ENCODE results near the gene ETHE1.

ETHE1 gene

DNA sequence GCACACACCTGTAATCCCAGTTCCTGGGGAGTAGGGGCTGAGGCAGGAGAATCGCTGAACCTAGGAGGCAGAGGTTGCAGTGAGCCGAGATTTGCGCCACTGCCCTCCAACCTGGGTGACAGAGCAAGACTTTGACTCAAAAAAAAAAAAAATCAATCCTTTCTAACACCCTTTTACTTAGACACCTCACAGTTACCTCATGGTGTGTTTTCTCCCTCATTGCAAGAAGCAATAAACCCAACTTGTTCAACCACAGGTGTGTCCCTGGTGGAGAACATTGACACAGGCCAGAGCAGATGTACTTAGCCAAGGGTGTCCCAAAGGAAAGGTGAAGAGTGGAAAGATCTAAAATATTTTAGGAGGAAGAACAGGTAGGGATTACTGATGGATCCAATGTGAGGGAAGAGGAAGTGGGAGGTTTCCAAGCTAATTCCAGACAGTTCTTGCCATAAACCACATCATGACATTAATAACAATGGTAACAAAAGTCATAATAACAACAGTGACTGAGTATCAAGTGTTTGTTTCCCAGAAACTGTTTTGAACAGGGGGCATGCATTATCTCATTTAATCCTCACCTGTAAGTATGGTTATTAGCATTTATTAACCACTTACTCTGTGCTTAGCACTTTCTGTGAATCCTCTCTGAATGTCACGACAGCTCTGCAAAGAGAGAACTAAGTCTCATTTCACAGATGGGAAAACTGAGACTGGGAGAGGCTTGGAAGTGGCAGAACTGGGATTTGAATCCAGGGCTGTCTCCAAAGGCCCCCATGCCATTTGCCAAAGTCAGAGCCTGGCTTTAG lies 58.4 kb downstream of the ETHE1 start:
- H3K79me2 ChIP-seq (ENCODE audit: insufficient read depth, low read length) = no peaks in the 10 kb centered on the region
- H3K9me3 ChIP-seq (ENCODE audit: insufficient read depth, low read length) = no peaks in the 10 kb centered on the region
- H2AFZ ChIP-seq (ENCODE audit: low read depth, low read length, severe bottlenecking) = no peak overlapping the region
- no peaks in the 10 kb centered on the region for H3K27me3 ChIP-seq (ENCODE audit: low read length)
- H3K9me2 ChIP-seq (replicated peaks; ENCODE audit: insufficient read depth, low read length) = no peaks in the 10 kb centered on the region
- TF ChIP-seq, protein P1, sequence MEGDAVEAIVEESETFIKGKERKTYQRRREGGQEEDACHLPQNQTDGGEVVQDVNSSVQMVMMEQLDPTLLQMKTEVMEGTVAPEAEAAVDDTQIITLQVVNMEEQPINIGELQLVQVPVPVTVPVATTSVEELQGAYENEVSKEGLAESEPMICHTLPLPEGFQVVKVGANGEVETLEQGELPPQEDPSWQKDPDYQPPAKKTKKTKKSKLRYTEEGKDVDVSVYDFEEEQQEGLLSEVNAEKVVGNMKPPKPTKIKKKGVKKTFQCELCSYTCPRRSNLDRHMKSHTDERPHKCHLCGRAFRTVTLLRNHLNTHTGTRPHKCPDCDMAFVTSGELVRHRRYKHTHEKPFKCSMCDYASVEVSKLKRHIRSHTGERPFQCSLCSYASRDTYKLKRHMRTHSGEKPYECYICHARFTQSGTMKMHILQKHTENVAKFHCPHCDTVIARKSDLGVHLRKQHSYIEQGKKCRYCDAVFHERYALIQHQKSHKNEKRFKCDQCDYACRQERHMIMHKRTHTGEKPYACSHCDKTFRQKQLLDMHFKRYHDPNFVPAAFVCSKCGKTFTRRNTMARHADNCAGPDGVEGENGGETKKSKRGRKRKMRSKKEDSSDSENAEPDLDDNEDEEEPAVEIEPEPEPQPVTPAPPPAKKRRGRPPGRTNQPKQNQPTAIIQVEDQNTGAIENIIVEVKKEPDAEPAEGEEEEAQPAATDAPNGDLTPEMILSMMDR (IDR thresholded peaks at IDR 0.05; ENCODE audit: insufficient read depth, low read length, poor library complexity, severe bottlenecking) = no peak
- no peak for TF ChIP-seq EZH2phosphoT487 (conservative IDR thresholded peaks at IDR 0.05; ENCODE audit: low read length)
- no peaks in the 10 kb centered on the region for H3F3A ChIP-seq (ENCODE audit: insufficient read depth)
- H4K20me1 ChIP-seq (ENCODE audit: low read depth, low read length) = no peaks in the 10 kb centered on the region
- no peak overlapping the region for H3K4me2 ChIP-seq (ENCODE audit: low read depth, low read length, poor library complexity, severe bottlenecking)
- H3K4me3 ChIP-seq (ENCODE audit: insufficient read depth, low read length, poor library complexity, severe bottlenecking) = no peak overlapping the region
- H3K9ac ChIP-seq (ENCODE audit: low read length) = no peak overlapping the region
- H3K27ac ChIP-seq (ENCODE audit: low read depth, low read length) = no peak overlapping the region
- no peaks in the 10 kb centered on the region for H3K36me3 ChIP-seq (ENCODE audit: low read length)

DNA sequence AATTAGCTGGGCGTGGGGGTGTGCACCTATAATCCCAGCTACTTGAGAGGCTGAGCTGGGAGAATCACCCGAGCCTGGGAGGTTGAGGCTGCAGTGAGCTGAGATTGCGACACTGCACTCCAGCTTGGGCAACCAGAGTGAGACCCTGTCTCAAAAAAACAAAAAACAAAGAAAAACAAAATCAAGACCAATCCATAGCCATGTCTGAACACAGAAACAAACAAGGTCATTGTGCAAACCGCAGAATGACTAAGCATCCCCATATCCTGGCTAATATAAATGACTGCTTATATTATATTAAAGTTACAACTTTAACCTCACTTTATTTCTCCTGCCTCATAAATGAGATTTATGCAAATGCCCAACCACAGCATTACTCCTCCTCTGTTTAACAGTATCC lies 59.3 kb downstream of the ETHE1 start:
- Histone ChIP-seq H2AFZ (ENCODE audit: low read depth, low read length, severe bottlenecking) (no peak overlapping the region), H3K27ac (ENCODE audit: low read depth, low read length) (no peak overlapping the region), H3K4me2 (ENCODE audit: low read depth, low read length, poor library complexity, severe bottlenecking) (no peak overlapping the region), H3K9me2 (replicated peaks; ENCODE audit: insufficient read depth, low read length) (no peaks in the 10 kb centered on the region), H3K27me3 (ENCODE audit: low read length) (no peaks in the 10 kb centered on the region), H3K4me3 (ENCODE audit: insufficient read depth, low read length, poor library complexity, severe bottlenecking) (no peak overlapping the region), H3K79me2 (ENCODE audit: insufficient read depth, low read length) (no peaks in the 10 kb centered on the region), H3K9me3 (ENCODE audit: insufficient read depth, low read length) (no peaks in the 10 kb centered on the region), H4K20me1 (ENCODE audit: low read depth, low read length) (no peaks in the 10 kb centered on the region), H3K36me3 (ENCODE audit: low read length) (no peaks in the 10 kb centered on the region), H3K9ac (ENCODE audit: low read length) (no peak overlapping the region), H3F3A (ENCODE audit: insufficient read depth) (no peaks in the 10 kb centered on the region)
- TF ChIP-seq, protein P1 (IDR thresholded peaks at IDR 0.05; ENCODE audit: insufficient read depth, low read length, poor library complexity, severe bottlenecking) = no peak
- no peak for TF ChIP-seq EZH2phosphoT487 (conservative IDR thresholded peaks at IDR 0.05; ENCODE audit: low read length)

GRCh38 chr19:43467276-43467675 lies 59.7 kb downstream of the ETHE1 start:
- no peak overlapping the region for H3K9ac ChIP-seq (ENCODE audit: low read length)
- no peak overlapping the region for H3K4me3 ChIP-seq (ENCODE audit: insufficient read depth, low read length, poor library complexity, severe bottlenecking)
- no peaks in the 10 kb centered on the region for H3K27me3 ChIP-seq (ENCODE audit: low read length)
- H3F3A ChIP-seq (ENCODE audit: insufficient read depth) = no peaks in the 10 kb centered on the region
- H3K27ac ChIP-seq (ENCODE audit: low read depth, low read length) = no peak overlapping the region
- TF ChIP-seq EZH2phosphoT487 (conservative IDR thresholded peaks at IDR 0.05; ENCODE audit: low read length) = no peak
- TF ChIP-seq, protein P1 (IDR thresholded peaks at IDR 0.05; ENCODE audit: insufficient read depth, low read length, poor library complexity, severe bottlenecking) = no peak
- H3K9me2 ChIP-seq (replicated peaks; ENCODE audit: insufficient read depth, low read length) = no peaks in the 10 kb centered on the region
- H3K79me2 ChIP-seq (ENCODE audit: insufficient read depth, low read length) = no peaks in the 10 kb centered on the region
- H2AFZ ChIP-seq (ENCODE audit: low read depth, low read length, severe bottlenecking) = no peak overlapping the region
- no peak overlapping the region for H3K4me2 ChIP-seq (ENCODE audit: low read depth, low read length, poor library complexity, severe bottlenecking)
- H4K20me1 ChIP-seq (ENCODE audit: low read depth, low read length) = no peaks in the 10 kb centered on the region
- H3K36me3 ChIP-seq (ENCODE audit: low read length) = no peaks in the 10 kb centered on the region
- no peaks in the 10 kb centered on the region for H3K9me3 ChIP-seq (ENCODE audit: insufficient read depth, low read length)

Data from SU-DHL-6 (cell line).